Glomerular endothelial cell (primary cell): ENCODE results near the gene CUL1. TPM values are rescaled to one million over a fixed set of nuclear protein-coding genes. Genes with fewer than 3 reads are reported as not detected.

Experiments
- DNase-seq: peaks from one replicate; pipeline ENCODE4 v3.0.0-alpha.2; 2011; ENCODE audit warnings: low read depth, low spot score; ENCODE audit errors: extremely low read depth
- total RNA-seq: library from RNA; depleted of rRNA; stranded (reverse); fragments of >200 nt; gene quantifications from 2 replicates; pipeline ENCODE4 v1.2.3, GENCODE V29; 2015

The CUL1 gene
- total RNA-seq, 1 donor from 2014 or later = 47.0 TPM

GRCh38 chr7:148799893-148800555 is 101.3 kb downstream of the CUL1 start:
- DNase-seq = no peak

- no peak for DNase-seq
Observed at GRCh38 chr7:148800677-148801076, 102.0 kb downstream of the CUL1 start.

DNA sequence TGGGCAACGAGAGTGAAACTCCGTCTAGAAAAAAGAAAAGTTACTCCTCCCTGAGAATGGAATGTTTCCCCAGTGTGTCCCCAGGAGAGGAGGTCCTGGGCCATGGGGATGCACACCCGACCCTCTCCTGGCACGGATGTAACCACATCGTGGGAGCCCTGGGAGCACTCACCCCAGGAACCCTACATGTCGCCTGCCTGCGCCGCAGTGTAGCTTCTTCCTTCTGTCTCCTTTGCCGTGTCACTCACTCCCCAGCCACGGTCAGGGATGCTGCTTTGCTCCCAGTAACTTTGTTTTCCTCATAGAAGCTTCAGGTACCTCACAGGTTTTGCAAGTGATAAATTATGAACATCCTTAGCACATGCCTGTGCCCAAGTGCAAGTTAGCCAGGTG is 103.4 kb downstream of the CUL1 start:
- no peak for DNase-seq

DNA sequence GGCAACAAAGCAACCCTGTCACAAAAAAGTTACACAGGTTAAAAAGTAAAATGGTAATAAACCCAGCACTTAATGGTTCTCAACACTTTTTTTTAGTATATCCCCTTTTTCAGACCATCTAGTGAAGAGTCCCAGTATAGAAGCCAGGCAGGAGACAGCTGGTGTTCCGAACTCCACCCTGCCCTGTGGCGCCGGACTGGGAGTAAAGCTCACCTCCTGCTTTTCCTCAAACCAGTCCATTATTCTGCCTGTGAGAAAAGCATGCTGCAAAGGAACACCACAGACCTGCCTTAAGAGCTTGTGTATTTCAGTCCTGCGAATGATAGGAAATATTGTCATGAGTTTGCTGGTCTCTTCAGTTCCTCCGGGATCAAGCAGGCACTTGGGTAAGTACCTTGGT is 104.4 kb downstream of the CUL1 start:
- no peak for DNase-seq

- DNase-seq = no peak
Observed at GRCh38 chr7:148804343-148805235, 105.9 kb downstream of the CUL1 start.

DNA sequence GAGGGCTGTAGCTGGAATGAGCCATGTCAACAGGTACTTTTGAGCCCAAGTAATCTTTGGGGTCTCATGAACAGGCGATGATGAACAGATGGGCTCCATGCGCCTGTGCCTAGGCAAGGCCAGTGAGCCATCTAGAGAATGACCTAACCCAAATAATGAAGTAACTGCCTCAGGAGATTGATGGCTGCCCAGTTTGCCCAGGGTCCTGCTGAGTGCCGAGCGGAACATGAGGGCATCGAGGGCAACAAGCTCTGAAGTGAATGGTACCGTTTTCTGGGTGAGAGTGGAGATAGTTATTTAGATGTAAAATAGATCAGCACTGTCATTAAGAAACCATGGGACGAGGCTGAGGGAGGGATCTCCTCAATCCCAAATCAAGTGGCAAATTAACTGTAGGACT is 107.5 kb downstream of the CUL1 start:
- no peak for DNase-seq

- DNase-seq = no peak
Observed at GRCh38 chr7:148807436-148807835, 108.7 kb downstream of the CUL1 start.

GRCh38 chr7:148809856-148810255 is 111.2 kb downstream of the CUL1 start:
- DNase-seq = no peak

GRCh38 chr7:148811892-148812291 is 113.2 kb downstream of the CUL1 start:
- DNase-seq = no peak

DNA sequence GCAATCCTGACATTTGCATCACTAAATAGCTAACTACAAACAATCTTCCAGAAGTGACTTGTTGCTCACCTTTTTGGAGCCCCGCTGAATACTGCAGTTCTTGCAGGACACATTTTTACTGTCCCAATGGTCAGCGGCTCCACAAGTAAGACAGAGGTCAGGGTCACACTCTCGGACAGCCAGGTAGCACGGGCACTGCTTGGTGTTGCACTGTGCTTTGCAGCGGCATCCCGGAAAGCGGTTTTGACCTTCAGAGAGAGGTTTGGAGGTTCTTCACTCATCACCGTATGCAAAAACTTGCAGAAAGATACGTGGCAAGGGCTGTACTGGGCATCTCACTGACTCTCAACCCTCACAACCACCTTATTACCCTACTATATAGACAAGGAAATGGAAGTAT is 115.2 kb downstream of the CUL1 start:
- DNase-seq = no peak

DNA sequence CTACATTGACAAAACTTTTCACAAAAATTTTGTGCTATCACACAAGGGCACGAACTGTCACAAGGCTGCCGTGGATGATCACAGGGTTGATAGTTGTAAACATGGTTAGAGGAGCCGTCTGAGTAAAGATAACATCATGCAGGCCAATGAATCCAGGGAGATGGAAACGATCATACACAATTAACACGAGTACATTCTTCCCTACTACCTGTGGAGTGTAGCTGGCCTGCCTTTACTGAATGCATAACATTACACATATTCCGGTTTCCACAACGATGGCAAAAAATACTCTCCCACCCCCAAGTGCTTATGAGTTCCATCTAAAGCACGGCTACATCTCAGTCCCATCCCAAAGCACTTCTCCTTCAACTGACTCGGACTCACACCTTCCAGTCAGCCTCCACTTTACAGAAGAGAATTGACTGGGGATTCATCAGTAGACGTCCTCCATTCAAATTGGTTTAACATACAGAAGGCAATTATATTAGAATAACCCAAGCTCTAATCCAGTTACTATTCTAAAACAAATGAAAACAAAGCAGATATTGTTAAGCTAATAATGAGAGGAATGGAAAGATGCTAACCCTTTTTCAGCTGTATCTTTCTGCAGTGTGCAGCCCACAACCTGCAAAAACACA is 116.3 kb downstream of the CUL1 start:
- DNase-seq = no peak

- no peak for DNase-seq
Observed at GRCh38 chr7:148815612-148816011, 116.9 kb downstream of the CUL1 start.

GRCh38 chr7:148819697-148820360 is 121.1 kb downstream of the CUL1 start:
- no peak for DNase-seq

- DNase-seq = no peak
Observed at GRCh38 chr7:148821422-148821821, 122.7 kb downstream of the CUL1 start.

DNA sequence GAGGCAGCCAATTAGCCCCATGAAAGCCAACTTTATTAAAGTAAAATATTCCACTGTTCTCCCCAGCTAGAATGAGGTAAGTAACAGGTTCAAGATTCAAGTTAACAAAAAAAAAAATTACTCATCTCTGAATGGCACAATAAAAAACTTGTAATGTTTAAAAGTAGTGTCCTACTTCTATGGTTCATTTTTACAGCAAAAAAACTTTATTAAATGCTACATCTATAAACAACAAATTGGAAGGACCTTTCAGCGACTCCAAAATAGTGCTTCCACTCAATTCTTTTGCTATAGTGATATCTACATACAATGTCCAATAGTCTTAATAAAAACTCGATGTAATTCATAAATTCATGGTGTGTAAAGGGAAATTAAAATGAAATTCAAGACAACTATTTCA is 126.2 kb downstream of the CUL1 start:
- DNase-seq = no peak

DNA sequence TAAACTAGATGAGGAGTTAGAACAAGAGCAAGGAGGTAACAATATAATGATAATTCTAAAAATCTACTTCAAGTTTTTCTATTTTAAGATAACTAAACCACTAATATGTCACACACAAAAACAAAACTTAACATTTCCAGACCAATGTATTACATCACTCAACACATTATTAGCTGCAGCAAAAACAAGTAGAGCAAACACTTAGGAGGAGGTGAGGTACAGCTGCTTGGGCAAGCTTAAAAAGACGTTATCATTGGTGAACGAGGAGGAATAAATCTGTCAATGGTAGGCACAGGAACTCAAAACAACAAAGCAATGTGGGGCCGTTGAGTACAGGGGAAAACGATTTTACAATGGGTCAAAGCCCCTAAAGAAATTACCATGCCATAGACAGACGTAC is 126.6 kb downstream of the CUL1 start:
- DNase-seq = no peak

DNA sequence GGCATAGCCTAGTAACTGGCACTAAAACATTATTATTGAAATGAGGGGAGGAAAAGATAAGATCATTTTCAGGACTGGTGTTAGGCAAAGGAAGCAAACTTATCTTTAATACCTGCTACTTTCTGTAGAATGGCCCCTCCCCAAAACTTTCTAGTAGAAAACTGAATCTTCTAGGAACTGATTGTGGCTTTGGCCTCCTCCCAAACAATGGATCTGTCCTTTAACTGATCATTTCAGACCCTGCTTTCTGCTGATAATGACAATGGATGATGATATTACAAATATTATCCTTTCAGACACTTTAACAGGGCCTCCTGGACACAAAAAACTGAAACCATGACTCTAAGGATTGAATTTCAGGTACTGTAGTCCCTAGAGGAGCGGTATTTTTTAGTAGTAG is 130.3 kb downstream of the CUL1 start:
- DNase-seq = no peak

- DNase-seq = no peak
Observed at GRCh38 chr7:148830897-148831692, 132.4 kb downstream of the CUL1 start.

GRCh38 chr7:148831782-148832181 is 133.1 kb downstream of the CUL1 start:
- DNase-seq = no peak

GRCh38 chr7:148834605-148835004 is 135.9 kb downstream of the CUL1 start:
- no peak for DNase-seq
